Smooth muscle cell (in vitro differentiated cells): ENCODE data around the gene HDAC11. TPM values are rescaled to one million over a fixed set of nuclear protein-coding genes. Genes with fewer than 3 reads are reported as not detected.

Source experiments
- DNase-seq: peaks from one replicate; lab custom pipeline; 2025; ENCODE audit not compliant: unreplicated experiment; lab: John Stamatoyannopoulos, UW
- H2AFZ ChIP-seq: fragments of 200-600 bp; sonication (generic); 2 replicates; pipeline ENCODE4 v1.6.0; 2016; ENCODE audit warnings: antibody characterized with exemption, low read depth, mild to moderate bottlenecking
- H3F3A ChIP-seq: fragments of 200-600 bp; sonication (generic); 2 replicates; pipeline ENCODE4 v1.6.0; 2017; ENCODE audit warnings: antibody characterized with exemption, low read depth
- H3K27ac ChIP-seq: fragments of 200-600 bp; sonication (generic); 2 replicates; pipeline ENCODE4 v1.5.1; 2016; ENCODE audit warnings: low read depth, mild to moderate bottlenecking
- H3K27me3 ChIP-seq: fragments of 200-600 bp; sonication (generic); 2 replicates; pipeline ENCODE4 v1.6.1; 2016; ENCODE audit warnings: low read depth, mild to moderate bottlenecking
- H3K36me3 ChIP-seq: fragments of 200-600 bp; sonication (generic); 2 replicates; pipeline ENCODE4 v1.5.1; 2016; ENCODE audit warnings: low read depth
- H3K4me1 ChIP-seq: fragments of 200-600 bp; sonication (generic); 2 replicates; pipeline ENCODE4 v1.5.1; 2016; ENCODE audit warnings: low read depth
- H3K4me2 ChIP-seq: fragments of 200-600 bp; sonication (generic); 2 replicates; pipeline ENCODE4 v1.6.0; 2016; ENCODE audit warnings: mild to moderate bottlenecking
- H3K4me3 ChIP-seq: fragments of 200-600 bp; sonication (generic); 2 replicates; pipeline ENCODE4 v1.5.1; 2016; ENCODE audit warnings: mild to moderate bottlenecking
- H3K79me2 ChIP-seq: fragments of 200-600 bp; sonication (generic); 2 replicates; pipeline ENCODE4 v1.6.0; 2016; ENCODE audit warnings: low read depth, mild to moderate bottlenecking
- H3K9ac ChIP-seq: fragments of 200-600 bp; sonication (generic); 2 replicates; pipeline ENCODE4 v1.6.0; 2016; ENCODE audit warnings: low read depth
- H3K9me3 ChIP-seq: fragments of 200-600 bp; sonication (generic); replicated peaks from 2 replicates; pipeline ENCODE4 v1.5.1; 2016; ENCODE audit warnings: low read depth
- H4K20me1 ChIP-seq: fragments of 200-600 bp; sonication (generic); 2 replicates; pipeline ENCODE4 v1.6.0; 2016; ENCODE audit warnings: low read depth
- CTCF ChIP-seq: fragments of 200-600 bp; sonication (generic); IDR thresholded peaks from 2 replicates; pipeline ENCODE4 v1.5.1; 2017; ENCODE audit warnings: borderline replicate concordance, mild to moderate bottlenecking, antibody characterized with exemption; ENCODE audit not compliant: insufficient read depth, poor library complexity, severe bottlenecking
- WGBS: methylation state at CpG from one replicate; pipeline ENCODE4 v1.1.7; 2016; ENCODE audit warnings: low lambda C conversion rate; 5-methylcytosine and 5-hydroxymethylcytosine counted together
- polyA plus RNA-seq: library from polyadenylated mRNA; unstranded; fragments of >200 nt; fragmentation: Nextera tagmentation; extraction: Ambion mirVana; gene quantifications from 2 replicates; pipeline ENCODE4 v1.2.1, GENCODE V29; 2016
- total RNA-seq: library from RNA; depleted of rRNA; stranded (reverse); fragments of >200 nt; gene quantifications from 2 replicates; pipeline ENCODE4 v1.2.3, GENCODE V29; 2014

The HDAC11 gene
- total and polyA plus RNA-seq, 2 experiments from 2014 or later = 9.6 to 14.8 TPM

GRCh38 chr3:13474776-13475303, 5.3 kb upstream of the HDAC11 start:
- Histone ChIP-seq H3K36me3 (no peaks in the 10 kb centered on the region), H3K4me2 (no peak overlapping the region), H3K27ac (no peak overlapping the region), H3K79me2 (no peaks in the 10 kb centered on the region), H3K4me3 (no peak overlapping the region), H2AFZ (no peak overlapping the region), H3K9me3 (no peaks in the 10 kb centered on the region), H3K27me3 (no peaks in the 10 kb centered on the region), H3K9ac (no peak overlapping the region), H3F3A (no peaks in the 10 kb centered on the region), H3K4me1 (peaks cover 5% of the 10 kb centered on the region), H4K20me1 (no peaks in the 10 kb centered on the region)
- WGBS = 85% methylated on average over 10 of the region's 10 CpGs
- no peak for TF ChIP-seq CTCF
- no peak for DNase-seq

GRCh38 chr3:13475871-13476590, 4.1 kb upstream of the HDAC11 start:
- no peaks in the 10 kb centered on the region for H3K9me3 ChIP-seq
- H4K20me1 ChIP-seq = no peaks in the 10 kb centered on the region
- no peak overlapping the region for H3K4me2 ChIP-seq
- H2AFZ ChIP-seq = no peak overlapping the region
- H3F3A ChIP-seq = no peaks in the 10 kb centered on the region
- H3K4me1 ChIP-seq = peaks cover 5% of the 10 kb centered on the region
- H3K4me3 ChIP-seq = no peak overlapping the region
- no peaks in the 10 kb centered on the region for H3K79me2 ChIP-seq
- TF ChIP-seq CTCF = no peak
- H3K36me3 ChIP-seq = no peaks in the 10 kb centered on the region
- no peak overlapping the region for H3K27ac ChIP-seq
- WGBS = 77% methylated on average over 7 of the region's 7 CpGs
- H3K9ac ChIP-seq = no peak overlapping the region
- DNase-seq = no peak
- H3K27me3 ChIP-seq = no peaks in the 10 kb centered on the region

DNA sequence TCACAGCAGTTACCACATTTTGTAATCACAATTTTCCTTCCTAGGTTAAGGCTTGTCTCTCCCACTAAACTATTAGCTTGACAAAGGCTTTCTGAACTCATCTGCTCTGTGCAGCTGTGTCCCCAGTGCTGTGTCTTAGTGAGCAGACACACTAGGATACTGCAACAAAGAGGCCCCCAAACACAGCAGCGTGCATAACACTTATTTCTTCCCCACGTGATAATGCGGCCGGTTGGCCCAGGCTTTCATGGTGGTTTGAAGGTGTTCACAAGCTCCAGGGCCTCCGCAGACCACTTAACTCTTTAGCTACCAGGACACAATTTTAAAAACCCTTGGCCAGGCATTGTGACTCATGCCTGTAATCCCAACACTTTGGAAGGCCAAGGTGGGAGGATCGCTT, 2.2 kb upstream of the HDAC11 start:
- Histone ChIP-seq H3F3A (no peaks in the 10 kb centered on the region), H3K9ac (no peak overlapping the region), H3K79me2 (no peaks in the 10 kb centered on the region), H3K4me1 (peaks cover 5% of the 10 kb centered on the region), H3K4me2 (no peak overlapping the region), H4K20me1 (no peaks in the 10 kb centered on the region), H3K27me3 (no peaks in the 10 kb centered on the region), H2AFZ (no peak overlapping the region), H3K36me3 (no peaks in the 10 kb centered on the region), H3K27ac (no peak overlapping the region), H3K9me3 (no peaks in the 10 kb centered on the region), H3K4me3 (no peak overlapping the region)
- 13% methylated on average over 6 of the region's 6 CpGs for WGBS
- no peak for DNase-seq
- no peak for TF ChIP-seq CTCF

- H3K79me2 ChIP-seq = no peaks in the 10 kb centered on the region
- no peaks in the 10 kb centered on the region for H3K27me3 ChIP-seq
- H3K4me3 ChIP-seq = peak overlapping the region; percentile 89
- H2AFZ ChIP-seq = peak overlapping the region; percentile 97
- H3K9ac ChIP-seq = peak overlapping the region; percentile 83
- no peaks in the 10 kb centered on the region for H3K36me3 ChIP-seq
- H3K27ac ChIP-seq = peak overlapping the region; percentile 74
- peaks cover 5% of the 10 kb centered on the region for H3K4me1 ChIP-seq
- peak overlapping the region; percentile 93 for H3K4me2 ChIP-seq
- TF ChIP-seq CTCF = no peak
- no peaks in the 10 kb centered on the region for H4K20me1 ChIP-seq
- H3F3A ChIP-seq = no peaks in the 10 kb centered on the region
- WGBS = 7% methylated on average over 13 of the region's 13 CpGs
- H3K9me3 ChIP-seq = no peaks in the 10 kb centered on the region
- no peak for DNase-seq
These were observed 849 bp upstream of the HDAC11 start for GRCh38 chr3:13479332-13479581.
